Loucy (cell line): ENCODE results near the gene EIF3M.
A peak's percentile ranks its signal among the peaks of the same experiment; 100 is the strongest.
"Not testable (repeated sequence)": the region's sequence is repeated elsewhere in the genome, so short reads cannot be mapped to it uniquely, and the experiment has no call there.

Experiments
- H2AFZ ChIP-seq: fragments of 200-600 bp; sonication (generic); 2 replicates; pipeline ENCODE4 v1.6.0; 2016; ENCODE audit warnings: antibody characterized with exemption, mild to moderate bottlenecking, low read length, moderate library complexity
- H3F3A ChIP-seq: fragments of 200-600 bp; 2 replicates; pipeline ENCODE4 v1.6.0; 2016; ENCODE audit warnings: antibody characterized with exemption, low read depth, mild to moderate bottlenecking
- H3K27me3 ChIP-seq: fragments of 200-600 bp; sonication (generic); 2 replicates; pipeline ENCODE4 v1.6.1; 2014; ENCODE audit warnings: low read length, mild to moderate bottlenecking; ENCODE audit not compliant: insufficient read depth, poor library complexity, severe bottlenecking
- H3K36me3 ChIP-seq: fragments of 200-600 bp; sonication (generic); 2 replicates; pipeline ENCODE4 v1.6.1; 2016; ENCODE audit warnings: low read length; ENCODE audit not compliant: insufficient read depth
- H3K4me1 ChIP-seq: fragments of 200-600 bp; sonication (generic); 2 replicates; pipeline ENCODE4 v1.5.1; 2014; ENCODE audit warnings: low read length, mild to moderate bottlenecking; ENCODE audit not compliant: insufficient read depth, poor library complexity, severe bottlenecking
- H3K4me2 ChIP-seq: fragments of 200-600 bp; sonication (generic); 2 replicates; pipeline ENCODE4 v1.6.0; 2014; ENCODE audit warnings: antibody characterized with exemption, low read length, low read depth, mild to moderate bottlenecking; ENCODE audit not compliant: poor library complexity, severe bottlenecking
- H3K4me3 ChIP-seq: fragments of 200-600 bp; sonication (generic); 2 replicates; pipeline ENCODE4 v1.5.1; 2014; ENCODE audit warnings: low read length, mild to moderate bottlenecking, mixed read lengths; ENCODE audit not compliant: poor library complexity, severe bottlenecking
- H3K79me2 ChIP-seq: fragments of 200-600 bp; sonication (generic); 2 replicates; pipeline ENCODE4 v1.6.1; 2014; ENCODE audit warnings: low read length; ENCODE audit not compliant: insufficient read depth
- H3K9ac ChIP-seq: fragments of 200-600 bp; sonication (generic); 2 replicates; pipeline ENCODE4 v1.6.0; 2014; ENCODE audit warnings: mild to moderate bottlenecking, low read depth, low read length, moderate library complexity; ENCODE audit not compliant: poor library complexity, severe bottlenecking
- H3K9me2 ChIP-seq: fragments of 200-600 bp; sonication (generic); replicated peaks from 2 replicates; pipeline ENCODE4 v1.6.1; 2016; ENCODE audit warnings: low read depth, low read length, mixed read lengths
- H3K9me3 ChIP-seq: fragments of 200-600 bp; sonication (generic); 2 replicates; pipeline ENCODE4 v1.6.1; 2014; ENCODE audit warnings: mild to moderate bottlenecking, antibody characterized with exemption, low read length, low read depth; ENCODE audit not compliant: insufficient read depth
- H4K20me1 ChIP-seq: fragments of 200-600 bp; sonication (generic); 2 replicates; pipeline ENCODE4 v1.6.0; 2014; ENCODE audit warnings: antibody characterized with exemption, low read length, mild to moderate bottlenecking; ENCODE audit not compliant: insufficient read depth, poor library complexity, severe bottlenecking
- CTCF ChIP-seq: fragments of 200-600 bp; sonication (generic); conservative IDR thresholded peaks from 2 replicates; pipeline ENCODE4 v1.5.1; 2014; ENCODE audit warnings: mild to moderate bottlenecking, antibody characterized with exemption, low read length
- EZH2phosphoT487 ChIP-seq: fragments of 200-600 bp; IDR thresholded peaks from 2 replicates; pipeline ENCODE4 v1.6.1; 2018; ENCODE audit warnings: antibody characterized with exemption, mild to moderate bottlenecking, moderate library complexity, borderline replicate concordance

The EIF3M gene

DNA sequence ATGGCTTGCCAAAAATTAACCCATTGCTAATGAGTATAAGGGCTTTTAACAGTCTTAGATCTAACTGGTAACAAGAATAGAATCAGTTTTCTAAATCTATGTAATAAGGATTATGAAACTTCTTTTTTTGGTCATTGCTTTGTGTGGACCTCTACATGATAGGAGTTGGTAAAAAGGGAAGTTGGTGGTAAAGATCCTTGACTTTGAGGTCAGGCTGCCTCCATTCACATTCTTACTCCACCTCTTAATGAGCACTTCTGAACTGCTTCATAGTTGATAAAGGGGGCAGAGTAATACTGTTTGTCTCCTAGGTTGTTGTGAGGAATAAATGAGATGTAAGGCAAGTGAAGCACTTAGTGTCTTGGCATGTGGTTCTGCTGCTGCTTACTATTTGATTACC lies 10.6 kb downstream of the EIF3M start:
- no peak for TF ChIP-seq EZH2phosphoT487
- TF ChIP-seq CTCF: no peak
- H3K9me3 ChIP-seq: no peaks in the 10 kb centered on the region

DNA sequence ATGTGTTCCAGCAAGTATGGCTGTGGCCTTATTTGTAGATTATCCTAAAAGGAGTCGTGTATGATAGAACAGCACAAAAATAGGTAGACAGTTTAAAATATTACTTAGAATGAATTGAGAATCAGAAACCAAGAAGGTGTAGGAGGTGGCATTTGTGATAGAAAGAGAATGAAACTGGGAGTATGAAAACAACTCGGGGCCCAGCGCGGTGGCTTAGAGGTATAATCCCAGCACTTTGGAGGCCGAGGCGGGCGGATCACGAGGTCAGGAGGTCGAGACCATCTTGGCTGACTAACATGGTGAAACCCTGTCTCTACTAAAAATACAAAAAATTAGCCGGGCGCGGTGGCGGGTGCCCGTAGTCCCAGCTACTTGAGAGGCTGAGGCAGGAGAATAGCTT lies 12.5 kb downstream of the EIF3M start:
- not testable (repeated sequence) for H3K9me2 ChIP-seq, H3K9ac ChIP-seq, H2AFZ ChIP-seq, H3K4me3 ChIP-seq, H3F3A ChIP-seq, H3K4me2 ChIP-seq, H3K9me3 ChIP-seq, H3K27me3 ChIP-seq
- peaks cover 38% of the 10 kb centered on the region for H4K20me1 ChIP-seq
- peaks cover 78% of the 10 kb centered on the region for H3K79me2 ChIP-seq
- peaks cover 31% of the 10 kb centered on the region for H3K4me1 ChIP-seq
- H3K36me3 ChIP-seq: peaks cover 92% of the 10 kb centered on the region

More for the DNA sequence above, 10.6 kb downstream of the EIF3M start:
- H3F3A ChIP-seq: 0 out of 2 replicates have a peak, but pooled peaks cover 6% of the 10 kb centered on the region
- H3K36me3 ChIP-seq: peaks cover 94% of the 10 kb centered on the region
- H3K4me1 ChIP-seq: peaks cover 37% of the 10 kb centered on the region
- no peaks in the 10 kb centered on the region for H3K9me2 ChIP-seq
- no peaks in the 10 kb centered on the region for H3K27me3 ChIP-seq
- no peak overlapping the region for H3K9ac ChIP-seq
- peaks cover 48% of the 10 kb centered on the region for H4K20me1 ChIP-seq
- peak overlapping the region; percentile 2 for H3K4me3 ChIP-seq
- H3K4me2 ChIP-seq: peak overlapping the region; percentile 37
- H3K79me2 ChIP-seq: peaks cover 83% of the 10 kb centered on the region
- no peak overlapping the region for H2AFZ ChIP-seq

DNA sequence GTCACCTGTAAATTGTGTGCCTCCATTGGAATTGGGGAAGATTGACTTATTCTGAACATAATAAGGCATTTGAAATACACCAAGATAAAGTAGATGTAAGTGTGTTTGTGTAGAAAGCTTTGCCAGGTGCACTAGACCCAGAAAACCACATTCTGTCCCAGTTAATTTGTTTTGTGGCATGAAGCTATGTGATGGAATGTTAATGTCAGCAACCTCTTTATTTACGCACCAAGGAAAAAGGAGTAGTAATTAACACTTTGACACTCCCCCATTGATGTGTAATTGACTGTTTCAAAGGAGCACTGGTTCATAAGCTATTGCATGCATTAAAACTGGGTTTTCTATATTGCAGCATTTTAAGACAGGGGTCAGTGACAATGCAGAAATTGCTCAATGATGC lies 14.3 kb downstream of the EIF3M start:
- no peak for TF ChIP-seq EZH2phosphoT487
- no peak for TF ChIP-seq CTCF
- Histone ChIP-seq H3K4me3 (no peak overlapping the region), H4K20me1 (peaks cover 31% of the 10 kb centered on the region), H3K36me3 (peaks cover 92% of the 10 kb centered on the region), H3K4me2 (peak overlapping the region; percentile 29), H3K4me1 (peaks cover 26% of the 10 kb centered on the region), H3K9me2 (no peaks in the 10 kb centered on the region), H3K9ac (no peak overlapping the region), H3K9me3 (no peaks in the 10 kb centered on the region), H3F3A (0 out of 2 replicates have a peak, but pooled peaks cover 6% of the 10 kb centered on the region), H3K27me3 (no peaks in the 10 kb centered on the region), H2AFZ (no peak overlapping the region), H3K79me2 (peaks cover 61% of the 10 kb centered on the region)

- Histone ChIP-seq H2AFZ (no peak overlapping the region), H3K9ac (no peak overlapping the region), H4K20me1 (peaks cover 10% of the 10 kb centered on the region), H3F3A (peaks cover 7% of the 10 kb centered on the region; the same call in 1 of the 2 replicates), H3K4me3 (no peak overlapping the region), H3K4me1 (peaks cover 8% of the 10 kb centered on the region), H3K9me3 (peaks cover 5% of the 10 kb centered on the region; the same call in 1 of the 2 replicates), H3K4me2 (no peak overlapping the region), H3K27me3 (no peaks in the 10 kb centered on the region), H3K36me3 (peaks cover 85% of the 10 kb centered on the region), H3K9me2 (no peaks in the 10 kb centered on the region), H3K79me2 (peaks cover 26% of the 10 kb centered on the region)
- TF ChIP-seq CTCF (no peak), EZH2phosphoT487 (no peak)
These were observed 19.2 kb downstream of the EIF3M start for GRCh38 chr11:32602657-32603415.
